OCI-LY7 (cell line): ENCODE data around the gene SLC25A17.

ENCODE experiments used
- EZH2phosphoT487 ChIP-seq: fragments of 200-600 bp; sonication (generic); IDR thresholded peaks from 2 replicates; pipeline ENCODE4 v1.6.1; 2018; ENCODE audit warnings: low read depth, borderline replicate concordance, mild to moderate bottlenecking, mixed run types, antibody characterized with exemption, low read length, moderate library complexity, mixed read lengths
- TF ChIP-seq, protein P1 (sequence below): fragments of 200-600 bp; sonication (generic); conservative IDR thresholded peaks from 2 replicates; pipeline ENCODE4 v1.5.1; 2014; ENCODE audit warnings: mild to moderate bottlenecking, antibody characterized with exemption, low read length, moderate library complexity, mixed read lengths

DNA sequence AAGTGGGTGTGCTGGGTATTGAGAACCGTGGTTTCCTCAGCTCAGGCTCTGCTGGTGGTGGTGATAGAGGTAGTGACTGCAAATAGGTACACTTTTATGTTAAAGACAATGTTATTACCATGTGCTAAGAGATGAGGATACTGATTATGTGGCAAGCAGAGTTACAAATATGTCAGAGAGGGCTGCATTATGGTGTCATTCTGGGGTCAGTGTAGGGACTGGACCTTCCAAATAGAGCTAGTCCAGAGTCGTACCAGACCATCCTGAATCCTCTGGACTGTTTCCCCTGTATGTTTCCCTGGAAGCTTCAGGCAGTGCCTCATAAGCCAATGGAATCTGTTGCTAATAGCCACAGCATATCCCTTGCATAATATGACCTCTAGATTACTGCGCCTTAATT, 42.9 kb upstream of the SLC25A17 start, which contains the start of gene DNAJB7:
- TF ChIP-seq, protein P1, sequence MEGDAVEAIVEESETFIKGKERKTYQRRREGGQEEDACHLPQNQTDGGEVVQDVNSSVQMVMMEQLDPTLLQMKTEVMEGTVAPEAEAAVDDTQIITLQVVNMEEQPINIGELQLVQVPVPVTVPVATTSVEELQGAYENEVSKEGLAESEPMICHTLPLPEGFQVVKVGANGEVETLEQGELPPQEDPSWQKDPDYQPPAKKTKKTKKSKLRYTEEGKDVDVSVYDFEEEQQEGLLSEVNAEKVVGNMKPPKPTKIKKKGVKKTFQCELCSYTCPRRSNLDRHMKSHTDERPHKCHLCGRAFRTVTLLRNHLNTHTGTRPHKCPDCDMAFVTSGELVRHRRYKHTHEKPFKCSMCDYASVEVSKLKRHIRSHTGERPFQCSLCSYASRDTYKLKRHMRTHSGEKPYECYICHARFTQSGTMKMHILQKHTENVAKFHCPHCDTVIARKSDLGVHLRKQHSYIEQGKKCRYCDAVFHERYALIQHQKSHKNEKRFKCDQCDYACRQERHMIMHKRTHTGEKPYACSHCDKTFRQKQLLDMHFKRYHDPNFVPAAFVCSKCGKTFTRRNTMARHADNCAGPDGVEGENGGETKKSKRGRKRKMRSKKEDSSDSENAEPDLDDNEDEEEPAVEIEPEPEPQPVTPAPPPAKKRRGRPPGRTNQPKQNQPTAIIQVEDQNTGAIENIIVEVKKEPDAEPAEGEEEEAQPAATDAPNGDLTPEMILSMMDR, result no peak
- no peak for TF ChIP-seq EZH2phosphoT487
